Measurements from ENCODE around the gene PPM1H. TPM values are rescaled to one million over a fixed set of nuclear protein-coding genes. Genes with fewer than 3 reads are reported as not detected.

PPM1H gene
- polyA plus RNA-seq, 1 of the 3 experiments (the other 2 are of a cell fraction) = 0.13 TPM

DNA sequence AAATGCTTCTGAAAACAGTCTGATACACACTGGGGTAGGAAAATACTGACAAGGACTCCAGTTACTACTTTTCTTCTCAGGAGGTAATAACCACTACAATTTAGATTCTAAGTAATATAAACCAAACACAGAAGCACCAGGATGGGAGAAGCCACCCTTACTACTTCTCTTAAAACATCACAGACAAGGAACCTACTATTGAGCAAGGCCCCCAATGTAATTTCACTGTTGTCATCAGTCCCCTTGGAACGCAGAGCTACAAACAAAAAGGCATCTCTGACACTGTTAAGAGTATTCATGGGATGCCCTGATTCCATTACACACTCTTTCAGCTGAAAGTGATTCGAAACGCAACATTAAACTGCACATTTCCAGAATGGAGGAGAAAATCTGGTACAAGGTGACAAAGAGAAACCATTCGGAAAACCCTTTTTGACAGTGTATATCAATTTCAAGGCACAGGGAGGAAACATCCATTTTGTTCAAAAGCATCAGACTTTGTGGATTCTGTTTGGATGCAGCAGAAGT is 185.9 kb downstream of the PPM1H start:
- no peaks in the 10 kb centered on the region for H3K9me3 ChIP-seq
- H3K27ac ChIP-seq (ENCODE audit: low read depth in 2 of 2, low read length in 1 of 2) = no peak overlapping the region
- WGBS (ENCODE audit: low lambda C conversion rate) = 95% methylated on average over 4 of the region's 4 CpGs
- no peaks in the 10 kb centered on the region for H3K4me1 ChIP-seq (ENCODE audit: control insufficient read depth in 1 of 2, insufficient read depth in 2 of 2, low read depth in 1 of 2, low read length in 1 of 2)
- H3K79me2 ChIP-seq (ENCODE audit: insufficient read depth) = no peaks in the 10 kb centered on the region
- ChIA-PET POLR2A (no interaction called here), CTCF (interaction anchor here (1.1 kb wide), 1 partner anchor 64 kb away, joined by 3 read pairs; no protein-coding TSS in a partner anchor)
- peak overlapping the region; percentile 59; the same call in 1 of the 2 replicates for H2AFZ ChIP-seq (ENCODE audit: low read depth)
- H3F3A ChIP-seq (replicated peaks; ENCODE audit: insufficient read depth) = no peaks in the 10 kb centered on the region
- no peak for DNase-seq
- H3K9ac ChIP-seq = no peak overlapping the region
- TF ChIP-seq CHD2 (IDR thresholded peaks at IDR 0.05; ENCODE audit: low read length, partially characterized antibody) = no peak
- TF ChIP-seq GATA2 (CRISPR knock-in tag; IDR thresholded peaks at IDR 0.05) = no peak
- TF ChIP-seq, protein P1, sequence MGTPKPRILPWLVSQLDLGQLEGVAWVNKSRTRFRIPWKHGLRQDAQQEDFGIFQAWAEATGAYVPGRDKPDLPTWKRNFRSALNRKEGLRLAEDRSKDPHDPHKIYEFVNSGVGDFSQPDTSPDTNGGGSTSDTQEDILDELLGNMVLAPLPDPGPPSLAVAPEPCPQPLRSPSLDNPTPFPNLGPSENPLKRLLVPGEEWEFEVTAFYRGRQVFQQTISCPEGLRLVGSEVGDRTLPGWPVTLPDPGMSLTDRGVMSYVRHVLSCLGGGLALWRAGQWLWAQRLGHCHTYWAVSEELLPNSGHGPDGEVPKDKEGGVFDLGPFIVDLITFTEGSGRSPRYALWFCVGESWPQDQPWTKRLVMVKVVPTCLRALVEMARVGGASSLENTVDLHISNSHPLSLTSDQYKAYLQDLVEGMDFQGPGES (IDR thresholded peaks at IDR 0.05; ENCODE audit: low read depth, low read length) = no peak
- TF ChIP-seq NRF1 (IDR thresholded peaks at IDR 0.05; ENCODE audit: low read depth, low read length) = no peak
- no peak for TF ChIP-seq YY1 (IDR thresholded peaks at IDR 0.05; ENCODE audit: low read depth)
- TF ChIP-seq, protein P2, sequence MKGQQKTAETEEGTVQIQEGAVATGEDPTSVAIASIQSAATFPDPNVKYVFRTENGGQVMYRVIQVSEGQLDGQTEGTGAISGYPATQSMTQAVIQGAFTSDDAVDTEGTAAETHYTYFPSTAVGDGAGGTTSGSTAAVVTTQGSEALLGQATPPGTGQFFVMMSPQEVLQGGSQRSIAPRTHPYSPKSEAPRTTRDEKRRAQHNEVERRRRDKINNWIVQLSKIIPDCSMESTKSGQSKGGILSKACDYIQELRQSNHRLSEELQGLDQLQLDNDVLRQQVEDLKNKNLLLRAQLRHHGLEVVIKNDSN (IDR thresholded peaks at IDR 0.05; ENCODE audit: borderline replicate concordance, low read depth) = no peak
- TF ChIP-seq FOXM1 (IDR thresholded peaks at IDR 0.05; ENCODE audit: low read depth) = no peak
- TF ChIP-seq, protein P3, sequence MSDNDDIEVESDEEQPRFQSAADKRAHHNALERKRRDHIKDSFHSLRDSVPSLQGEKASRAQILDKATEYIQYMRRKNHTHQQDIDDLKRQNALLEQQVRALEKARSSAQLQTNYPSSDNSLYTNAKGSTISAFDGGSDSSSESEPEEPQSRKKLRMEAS (IDR thresholded peaks at IDR 0.05; ENCODE audit: low read depth) = no peak
- no peak for TF ChIP-seq RCOR1 (IDR thresholded peaks at IDR 0.05; ENCODE audit: low read length)
- H3K9me2 ChIP-seq = no peaks in the 10 kb centered on the region
- no peaks in the 10 kb centered on the region for H3K36me3 ChIP-seq (replicated peaks in 1 of 2; ENCODE audit: control insufficient read depth in 1 of 2, insufficient read depth in 2 of 2, low read length in 1 of 2)
- no peak overlapping the region for H3K4me2 ChIP-seq
- no peaks in the 10 kb centered on the region for H4K20me1 ChIP-seq (ENCODE audit: insufficient read depth)
- no peak overlapping the region for H3K4me3 ChIP-seq (ENCODE audit: low read depth in 2 of 2, low read length in 1 of 2)
- no peaks in the 10 kb centered on the region for H3K27me3 ChIP-seq (ENCODE audit: insufficient read depth)

DNA sequence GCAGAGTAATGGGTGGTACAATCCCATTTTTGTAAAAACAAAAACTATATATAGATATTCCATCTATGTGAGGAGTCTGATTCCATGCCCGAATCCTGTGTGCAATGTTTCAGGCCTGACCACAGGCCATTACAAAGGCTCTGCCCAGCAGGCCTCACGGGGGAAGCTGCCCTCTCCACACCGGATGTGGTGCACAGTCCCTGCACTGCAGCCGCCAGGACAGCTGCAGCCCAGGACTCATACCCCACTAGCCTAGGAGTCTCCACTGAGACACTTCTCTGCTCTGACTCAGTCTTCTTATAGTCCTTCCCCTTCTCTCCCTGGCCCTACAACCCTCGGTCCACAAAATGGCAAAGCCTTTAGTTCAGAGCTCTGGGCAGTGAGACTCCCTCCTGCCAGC is 190.4 kb downstream of the PPM1H start:
- Histone ChIP-seq H3K36me3 (replicated peaks in 1 of 2; ENCODE audit: control insufficient read depth in 1 of 2, insufficient read depth in 2 of 2, low read length in 1 of 2) (no peaks in the 10 kb centered on the region), H3K9ac (no peak overlapping the region)

More for the DNA sequence above, 190.4 kb downstream of the PPM1H start:
- no peaks in the 10 kb centered on the region for H4K20me1 ChIP-seq (ENCODE audit: insufficient read depth)
- no peaks in the 10 kb centered on the region for H3K9me2 ChIP-seq
- H3K27me3 ChIP-seq (ENCODE audit: insufficient read depth) = no peaks in the 10 kb centered on the region
- H3K27ac ChIP-seq (ENCODE audit: low read depth in 2 of 2, low read length in 1 of 2) = no peak overlapping the region
- 0 out of 2 replicates have a peak overlapping the region, but pooled peaks have one; percentile 64 for H2AFZ ChIP-seq (ENCODE audit: low read depth)
- no peak overlapping the region for H3K4me3 ChIP-seq (ENCODE audit: low read depth in 2 of 2, low read length in 1 of 2)
- CTCF ChIA-PET = no interaction called here
- H3K4me1 ChIP-seq (ENCODE audit: control insufficient read depth in 1 of 2, insufficient read depth in 2 of 2, low read depth in 1 of 2, low read length in 1 of 2) = no peaks in the 10 kb centered on the region
- no peaks in the 10 kb centered on the region for H3K9me3 ChIP-seq
- 90% methylated on average over 2 of the region's 5 CpGs for WGBS (ENCODE audit: low lambda C conversion rate)
- H3K79me2 ChIP-seq (ENCODE audit: insufficient read depth) = no peaks in the 10 kb centered on the region
- H3K4me2 ChIP-seq = no peak overlapping the region
- POLR2A ChIA-PET = no interaction called here
- TF ChIP-seq RAD21 (IDR thresholded peaks at IDR 0.05; ENCODE audit: low read length) = no peak
- H3F3A ChIP-seq (replicated peaks; ENCODE audit: insufficient read depth) = no peaks in the 10 kb centered on the region
- no peak for DNase-seq
